ENCODE data around the gene STK31. TPM values are rescaled to one million over a fixed set of nuclear protein-coding genes. Genes with fewer than 3 reads are reported as not detected.

The STK31 gene
- total and polyA plus RNA-seq, 4 donors: 0.03 to 0.59 (median 0.18) TPM

GRCh38 chr7:23693224-23693623 lies 16.8 kb upstream of the STK31 start (continued):
- TF ChIP-seq ATF3 (IDR thresholded peaks at IDR 0.05) (no peak), RAD21 (IDR thresholded peaks at IDR 0.05) (no peak), SP1 (IDR thresholded peaks at IDR 0.05) (no peak), FOXA2 (IDR thresholded peaks at IDR 0.05) (no peak), EGR1 (IDR thresholded peaks at IDR 0.05; ENCODE audit: low read depth in 2 of 2) (no peak)
- TF ChIP-seq, protein P1, sequence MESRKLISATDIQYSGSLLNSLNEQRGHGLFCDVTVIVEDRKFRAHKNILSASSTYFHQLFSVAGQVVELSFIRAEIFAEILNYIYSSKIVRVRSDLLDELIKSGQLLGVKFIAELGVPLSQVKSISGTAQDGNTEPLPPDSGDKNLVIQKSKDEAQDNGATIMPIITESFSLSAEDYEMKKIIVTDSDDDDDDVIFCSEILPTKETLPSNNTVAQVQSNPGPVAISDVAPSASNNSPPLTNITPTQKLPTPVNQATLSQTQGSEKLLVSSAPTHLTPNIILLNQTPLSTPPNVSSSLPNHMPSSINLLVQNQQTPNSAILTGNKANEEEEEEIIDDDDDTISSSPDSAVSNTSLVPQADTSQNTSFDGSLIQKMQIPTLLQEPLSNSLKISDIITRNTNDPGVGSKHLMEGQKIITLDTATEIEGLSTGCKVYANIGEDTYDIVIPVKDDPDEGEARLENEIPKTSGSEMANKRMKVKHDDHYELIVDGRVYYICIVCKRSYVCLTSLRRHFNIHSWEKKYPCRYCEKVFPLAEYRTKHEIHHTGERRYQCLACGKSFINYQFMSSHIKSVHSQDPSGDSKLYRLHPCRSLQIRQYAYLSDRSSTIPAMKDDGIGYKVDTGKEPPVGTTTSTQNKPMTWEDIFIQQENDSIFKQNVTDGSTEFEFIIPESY (IDR thresholded peaks at IDR 0.05): no peak

- H3K36me3 ChIP-seq (ENCODE audit: control insufficient read depth in 4 of 4, insufficient read depth in 3 of 4, low read depth in 1 of 4, low read length in 3 of 4): peaks cover 0 to 18% (median 5%) of the 10 kb centered on the region in 4 donors
- 48% methylated on average over 7 of the region's 7 CpGs for WGBS
- H3K9me3 ChIP-seq (ENCODE audit: control insufficient read depth in 4 of 4, low read length in 3 of 4): no peaks in the 10 kb centered on the region
- peak; percentile 75 for DNase-seq (ENCODE audit: low spot score)
- no peak for TF ChIP-seq HNF4G (IDR thresholded peaks at IDR 0.05)
- TF ChIP-seq REST (IDR thresholded peaks at IDR 0.05): no peak
- no peak for TF ChIP-seq ATF3 (IDR thresholded peaks at IDR 0.05)
- peak; percentile 28 to 71 for TF ChIP-seq RAD21 (IDR thresholded peaks at IDR 0.05)
- TF ChIP-seq YY1 (IDR thresholded peaks at IDR 0.05): no peak
- TF ChIP-seq SP1 (IDR thresholded peaks at IDR 0.05): no peak
- TF ChIP-seq FOXA2 (IDR thresholded peaks at IDR 0.05): no peak
- peak; percentile 43 for TF ChIP-seq CTCF (IDR thresholded peaks at IDR 0.05; ENCODE audit: low read depth, low read length, missing input control)
- H3K27ac ChIP-seq (ENCODE audit: low read depth in 1 of 2, low read length in 2 of 2): no peak overlapping the region
- no peaks in the 10 kb centered on the region for H3K27me3 ChIP-seq (ENCODE audit: control insufficient read depth in 4 of 4, insufficient read depth in 4 of 4, low read length in 3 of 4)
- no peak overlapping the region for H3K9ac ChIP-seq (ENCODE audit: low read depth in 1 of 2, low read length in 2 of 2)
- no peak overlapping the region for H3K4me3 ChIP-seq (ENCODE audit: low read depth in 1 of 3, low read length in 3 of 3)
- no peaks in the 10 kb centered on the region for H3K4me1 ChIP-seq (ENCODE audit: control insufficient read depth in 4 of 4, insufficient read depth in 4 of 4, low read length in 3 of 4)
Observed at GRCh38 chr7:23696916-23697441, 13.0 kb upstream of the STK31 start.

GRCh38 chr7:23698822-23699221 lies 11.2 kb upstream of the STK31 start:
- no peak overlapping the region for H3K27ac ChIP-seq (ENCODE audit: low read depth in 1 of 2, low read length in 2 of 2)
- no peaks in the 10 kb centered on the region for H3K4me1 ChIP-seq (ENCODE audit: control insufficient read depth in 4 of 4, insufficient read depth in 4 of 4, low read length in 3 of 4)
- no peak overlapping the region for H3K9ac ChIP-seq (ENCODE audit: low read depth in 1 of 2, low read length in 2 of 2)
- WGBS: 79% methylated on average over 2 of the region's 2 CpGs
- no peaks in the 10 kb centered on the region for H3K27me3 ChIP-seq (ENCODE audit: control insufficient read depth in 4 of 4, insufficient read depth in 4 of 4, low read length in 3 of 4)
- H3K4me3 ChIP-seq (ENCODE audit: low read depth in 1 of 3, low read length in 3 of 3): no peak overlapping the region
- H3K9me3 ChIP-seq (ENCODE audit: control insufficient read depth in 4 of 4, low read length in 3 of 4): no peaks in the 10 kb centered on the region
- no peak for DNase-seq (ENCODE audit: low spot score)
- H3K36me3 ChIP-seq (ENCODE audit: control insufficient read depth in 4 of 4, insufficient read depth in 3 of 4, low read depth in 1 of 4, low read length in 3 of 4): peaks cover 0 to 20% (median 9%) of the 10 kb centered on the region in 4 donors
- no peak for TF ChIP-seq HNF4G (IDR thresholded peaks at IDR 0.05)
- TF ChIP-seq TAF1 (conservative IDR thresholded peaks at IDR 0.05): no peak
- TF ChIP-seq FOXA2 (IDR thresholded peaks at IDR 0.05): no peak
- TF ChIP-seq NR2F2 (IDR thresholded peaks at IDR 0.05): no peak
- TF ChIP-seq FOXA1 (IDR thresholded peaks at IDR 0.05): no peak
- no peak for TF ChIP-seq MAX (IDR thresholded peaks at IDR 0.05)
- TF ChIP-seq, protein P1 (IDR thresholded peaks at IDR 0.05): no peak
- no peak for TF ChIP-seq RAD21 (IDR thresholded peaks at IDR 0.05)
- TF ChIP-seq CTCF (IDR thresholded peaks at IDR 0.05; ENCODE audit: low read depth, low read length, missing input control): no peak
